Activated naive CD8-positive, alpha-beta T cell (primary cell): ENCODE results near the gene MTERF4.

Experiments used
- H3K27ac Mint-ChIP-seq: one replicate; pipeline ENCODE4 v1.8.0; 2021; ENCODE audit warnings: mixed read lengths
- H3K27me3 Mint-ChIP-seq: one replicate; pipeline ENCODE4 v1.8.0; 2021; ENCODE audit warnings: mixed read lengths
- H3K36me3 Mint-ChIP-seq: one replicate; pipeline ENCODE4 v1.8.0; 2021; ENCODE audit warnings: mixed read lengths
- H3K4me1 Mint-ChIP-seq: one replicate; pipeline ENCODE4 v1.8.0; 2021; ENCODE audit warnings: low read depth, mixed read lengths
- H3K4me3 Mint-ChIP-seq: one replicate; pipeline ENCODE4 v1.8.0; 2021; ENCODE audit warnings: mild to moderate bottlenecking, mixed read lengths
- H3K9me3 Mint-ChIP-seq: one replicate; pipeline ENCODE4 v1.8.0; 2021; ENCODE audit warnings: low read depth, mixed read lengths

The MTERF4 gene

GRCh38 chr2:241049739-241050623, 52.1 kb downstream of the MTERF4 start:
- no peaks in the 10 kb centered on the region for H3K9me3 Mint-ChIP-seq

GRCh38 chr2:241048949-241049343, 53.1 kb downstream of the MTERF4 start:
- Mint-ChIP-seq H3K4me3 (no peak overlapping the region), H3K27ac (no peak overlapping the region), H3K4me1 (no peaks in the 10 kb centered on the region), H3K27me3 (no peaks in the 10 kb centered on the region), H3K36me3 (peaks cover 12% of the 10 kb centered on the region), H3K9me3 (no peaks in the 10 kb centered on the region)

More at GRCh38 chr2:241049739-241050623, 52.1 kb downstream of the MTERF4 start:
- Mint-ChIP-seq H3K27me3 (no peaks in the 10 kb centered on the region), H3K4me3 (no peak overlapping the region), H3K36me3 (peaks cover 10% of the 10 kb centered on the region), H3K27ac (no peak overlapping the region), H3K4me1 (no peaks in the 10 kb centered on the region)

DNA sequence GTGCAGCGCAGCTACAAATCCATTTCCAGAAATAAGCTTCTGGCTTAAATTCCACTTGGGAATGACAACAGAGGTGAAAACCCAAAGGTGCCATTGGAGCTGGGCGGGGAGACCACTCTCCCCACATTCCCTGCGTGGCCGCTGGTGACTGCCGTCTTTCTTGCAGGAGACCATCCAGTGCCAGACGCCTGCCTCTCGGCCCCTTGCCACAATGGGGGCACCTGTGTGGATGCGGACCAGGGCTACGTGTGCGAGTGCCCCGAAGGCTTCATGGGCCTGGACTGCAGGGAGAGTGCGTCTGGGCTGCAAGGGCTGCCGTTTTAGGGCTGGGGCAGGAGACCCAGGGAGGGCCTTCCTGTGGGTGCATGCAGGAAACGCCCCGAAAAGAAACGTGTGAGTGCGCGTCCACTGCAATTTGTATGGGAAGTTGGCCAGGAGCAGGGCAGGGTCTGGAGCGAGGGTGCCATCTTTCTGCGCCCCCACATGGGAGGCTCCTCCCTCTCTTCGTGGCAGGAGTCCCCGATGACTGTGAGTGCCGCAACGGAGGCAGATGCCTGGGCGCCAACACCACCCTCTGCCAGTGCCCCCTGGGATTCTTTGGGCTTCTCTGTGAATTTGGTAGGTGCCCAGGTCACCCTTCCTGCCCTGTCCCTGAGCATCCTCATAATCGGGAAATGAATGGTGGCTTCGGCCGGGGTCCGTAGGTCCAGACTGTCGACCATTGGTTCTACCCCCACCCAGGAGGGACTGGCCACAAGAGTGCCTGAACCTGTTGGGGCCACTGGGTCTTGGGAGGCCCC, 53.7 kb downstream of the MTERF4 start:
- H3K27ac Mint-ChIP-seq: no peak overlapping the region
- H3K9me3 Mint-ChIP-seq: no peaks in the 10 kb centered on the region
- H3K4me3 Mint-ChIP-seq: no peak overlapping the region
- peaks cover 12% of the 10 kb centered on the region for H3K36me3 Mint-ChIP-seq
- no peaks in the 10 kb centered on the region for H3K27me3 Mint-ChIP-seq
- peaks cover under 1% of the 10 kb centered on the region for H3K4me1 Mint-ChIP-seq

GRCh38 chr2:241047253-241048010, 54.7 kb downstream of the MTERF4 start:
- H3K9me3 Mint-ChIP-seq: no peaks in the 10 kb centered on the region
- H3K4me1 Mint-ChIP-seq: peaks cover 4% of the 10 kb centered on the region
- H3K4me3 Mint-ChIP-seq: no peak overlapping the region
- no peak overlapping the region for H3K27ac Mint-ChIP-seq
- no peaks in the 10 kb centered on the region for H3K27me3 Mint-ChIP-seq
- peaks cover 15% of the 10 kb centered on the region for H3K36me3 Mint-ChIP-seq
